Superior temporal gyrus (tissue), 1 donor: ENCODE data around the gene COL11A2.

ENCODE experiments used
- DNase-seq: peaks from one replicate; pipeline ENCODE4 v3.0.0-alpha.2; 2016; ENCODE audit errors: extremely low spot score

COL11A2 gene

GRCh38 chr6:33171880-33172687 is 20.2 kb downstream of the COL11A2 start:
- DNase-seq, result no peak

GRCh38 chr6:33171016-33171879 is 21.0 kb downstream of the COL11A2 start:
- DNase-seq, result no peak

GRCh38 chr6:33170176-33171015 is 21.9 kb downstream of the COL11A2 start:
- no peak for DNase-seq

- no peak for DNase-seq
These were observed 22.7 kb downstream of the COL11A2 start for GRCh38 chr6:33169291-33170175.

GRCh38 chr6:33168639-33169038 is 23.6 kb downstream of the COL11A2 start:
- DNase-seq, result no peak

- DNase-seq, result no peak
These were observed 24.0 kb downstream of the COL11A2 start for GRCh38 chr6:33168284-33168601.

- DNase-seq, result no peak
These were observed 24.6 kb downstream of the COL11A2 start for GRCh38 chr6:33167374-33168283.

GRCh38 chr6:33166811-33167210 is 25.5 kb downstream of the COL11A2 start:
- DNase-seq, result no peak

- no peak for DNase-seq
These were observed 25.9 kb downstream of the COL11A2 start for GRCh38 chr6:33166363-33166762.

GRCh38 chr6:33165581-33166258 is 26.5 kb downstream of the COL11A2 start:
- no peak for DNase-seq

- DNase-seq, result no peak
These were observed 27.4 kb downstream of the COL11A2 start for GRCh38 chr6:33164665-33165373.

- DNase-seq, result no peak
These were observed 28.1 kb downstream of the COL11A2 start for GRCh38 chr6:33164176-33164575.

- no peak for DNase-seq
These were observed 28.7 kb downstream of the COL11A2 start for GRCh38 chr6:33163540-33163939.

GRCh38 chr6:33161354-33162331 is 30.6 kb downstream of the COL11A2 start:
- DNase-seq, result peak; percentile 64

- no peak for DNase-seq
These were observed 31.4 kb downstream of the COL11A2 start for GRCh38 chr6:33160728-33161344.

- DNase-seq, result no peak
These were observed 32.2 kb downstream of the COL11A2 start for GRCh38 chr6:33160096-33160495.

- DNase-seq, result no peak
These were observed 35.3 kb downstream of the COL11A2 start for GRCh38 chr6:33156964-33157363.
